Muscle of back (tissue), 11 donors: ENCODE results near the gene MDM4. TPM values are rescaled to one million over a fixed set of nuclear protein-coding genes. Genes with fewer than 3 reads are reported as not detected.
A peak's percentile ranks its signal among the peaks of the same experiment; 100 is the strongest.
"Not testable (repeated sequence)": the region's sequence is repeated elsewhere in the genome, so short reads cannot be mapped to it uniquely, and the experiment has no call there.

Source experiments
- DNase-seq, 3 donors: peaks; one replicate each; pipeline versions ENCODE4 v3.0.0 to v3.0.0-alpha.2; 2013
- polyA plus RNA-seq, 10 donors: library from polyadenylated mRNA; unstranded; fragments of 120-200 nt; gene quantifications; one replicate each; pipeline ENCODE4 v1.2.1, GENCODE V29; 2013; ENCODE audit not compliant: insufficient read length in 10 of 10

Gene MDM4
- polyA plus RNA-seq, 10 donors = 11.2 to 55.5 (median 22.1) TPM

DNA sequence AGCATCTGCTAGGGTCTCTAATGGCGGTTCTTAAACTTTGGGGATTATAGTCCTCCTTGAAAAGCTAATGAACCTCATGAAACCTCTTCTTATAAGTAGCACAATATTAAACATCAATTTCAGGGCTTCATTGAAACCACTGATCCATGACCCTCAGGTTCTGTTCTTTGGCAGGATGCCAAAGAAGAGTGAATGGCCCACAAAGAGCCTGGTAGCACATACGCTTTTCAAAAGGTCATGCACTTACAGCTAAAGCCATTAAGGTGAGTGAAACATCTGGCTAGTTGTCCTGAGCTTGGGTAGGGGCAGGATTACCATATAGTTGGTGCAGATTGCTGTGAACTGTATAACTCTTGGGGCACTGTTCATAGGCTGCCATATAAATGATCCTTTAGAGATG lies 42.3 kb downstream of the MDM4 start:
- no peak for DNase-seq

DNA sequence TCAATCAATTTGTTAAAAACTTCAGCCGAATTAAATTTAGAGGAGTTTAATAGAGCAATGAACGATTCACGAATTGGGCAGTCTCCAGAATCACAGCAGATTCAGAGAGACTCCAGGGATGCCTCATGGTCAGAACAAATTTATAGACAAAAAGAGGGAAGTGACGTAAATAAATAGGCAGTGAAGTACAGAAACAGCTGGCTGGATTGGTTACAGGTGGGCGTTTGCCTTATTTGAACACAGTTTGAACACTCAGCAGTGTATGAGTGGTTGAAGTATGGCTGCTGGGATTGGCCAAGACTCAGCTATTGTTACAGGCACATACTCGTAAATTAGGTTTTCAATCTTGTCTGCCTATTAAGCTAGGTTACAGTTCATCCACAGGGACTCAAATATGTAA lies 43.8 kb downstream of the MDM4 start:
- DNase-seq = peak in 1 of 3 donors; percentile 16

DNA sequence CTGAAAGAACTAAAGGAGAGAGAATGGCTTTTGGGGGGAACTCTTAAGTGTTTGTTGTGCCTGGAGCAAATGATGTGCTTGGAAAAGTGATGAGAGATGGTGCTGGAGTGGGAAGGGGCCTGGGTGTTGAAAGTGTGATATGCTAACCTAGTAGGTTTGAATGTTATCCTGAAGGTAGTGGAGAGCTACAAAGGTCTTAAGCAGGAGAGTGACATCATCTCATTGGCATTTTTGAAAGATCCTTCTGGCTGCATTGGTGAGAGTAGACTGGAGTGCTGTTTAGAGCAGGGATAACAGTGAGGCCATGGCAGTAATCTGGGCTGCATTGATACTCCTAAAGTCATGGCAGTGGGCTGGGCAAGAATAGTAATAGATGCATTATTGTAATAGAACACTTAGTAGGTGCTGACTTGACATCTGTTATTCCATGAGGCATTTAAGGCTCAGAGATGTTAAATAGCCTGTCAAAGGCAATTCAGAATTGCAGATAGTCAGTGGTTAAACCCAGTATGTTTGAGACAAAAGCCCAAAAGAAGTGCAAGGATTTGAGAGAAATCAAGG lies 44.5 kb downstream of the MDM4 start:
- DNase-seq = no peak

DNA sequence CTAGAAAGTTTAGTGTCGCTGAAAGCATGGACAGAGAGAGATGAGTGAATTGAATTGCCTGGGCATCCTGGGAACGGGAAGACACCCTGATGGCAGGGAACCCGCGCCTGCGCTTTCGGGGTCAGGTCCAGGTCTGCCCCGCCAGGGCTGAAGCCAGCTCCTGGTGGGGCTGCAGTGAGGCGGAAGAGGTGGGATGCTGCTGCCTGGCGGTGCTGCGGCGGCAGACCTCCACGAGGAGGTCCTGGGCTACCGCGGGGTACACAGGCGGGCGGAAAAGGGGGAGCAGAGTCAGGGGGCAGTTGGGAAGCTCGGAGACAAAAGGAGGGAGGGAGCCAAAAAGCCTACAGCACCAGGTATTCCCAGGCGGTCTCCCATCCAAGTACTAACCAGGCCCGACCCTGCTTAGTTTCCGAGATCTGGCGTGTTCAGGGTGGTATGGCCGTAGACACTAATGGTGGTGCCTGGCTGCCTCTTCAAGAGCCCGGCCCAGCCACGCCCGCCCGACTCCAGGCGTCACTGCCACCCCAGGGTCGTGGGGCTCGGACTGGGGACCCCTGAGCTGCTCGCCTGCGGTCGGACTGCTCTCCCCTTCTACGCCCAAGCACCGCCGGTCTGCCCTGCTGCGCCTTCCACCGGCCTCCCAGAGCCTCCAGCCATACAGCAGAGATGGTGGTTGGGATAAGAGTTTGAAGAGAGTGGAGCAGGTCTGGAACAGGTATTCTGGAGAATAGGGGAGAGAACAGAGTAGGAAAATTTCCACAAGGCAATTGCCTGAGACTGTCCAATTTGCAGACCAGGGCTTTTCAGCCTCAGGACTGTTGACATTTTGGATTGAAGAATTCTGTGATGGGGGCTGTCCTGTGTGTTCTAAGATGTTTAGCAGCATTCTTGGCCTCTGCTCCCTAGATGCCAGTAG lies 46.1 kb downstream of the MDM4 start:
- DNase-seq = no peak

DNA sequence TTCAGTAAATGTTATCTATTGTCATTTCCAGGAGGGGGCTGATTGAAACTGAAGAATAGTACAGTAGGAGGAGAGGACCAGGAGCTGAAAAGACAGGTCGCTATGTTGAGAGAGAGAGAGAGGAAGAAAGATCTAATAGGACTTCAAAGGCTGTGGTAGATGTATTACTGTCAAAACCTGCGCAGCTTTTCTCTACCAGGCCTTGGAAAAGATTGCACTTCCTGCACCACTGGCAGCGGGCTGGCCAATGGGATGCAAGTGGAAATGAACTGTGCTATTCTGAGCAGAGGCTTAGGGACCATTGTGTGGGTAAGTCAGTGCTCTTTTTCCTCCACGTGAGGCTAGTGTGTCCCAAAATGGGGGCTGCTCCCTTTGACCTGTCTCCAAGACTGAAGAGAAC lies 47.1 kb downstream of the MDM4 start:
- no peak for DNase-seq

DNA sequence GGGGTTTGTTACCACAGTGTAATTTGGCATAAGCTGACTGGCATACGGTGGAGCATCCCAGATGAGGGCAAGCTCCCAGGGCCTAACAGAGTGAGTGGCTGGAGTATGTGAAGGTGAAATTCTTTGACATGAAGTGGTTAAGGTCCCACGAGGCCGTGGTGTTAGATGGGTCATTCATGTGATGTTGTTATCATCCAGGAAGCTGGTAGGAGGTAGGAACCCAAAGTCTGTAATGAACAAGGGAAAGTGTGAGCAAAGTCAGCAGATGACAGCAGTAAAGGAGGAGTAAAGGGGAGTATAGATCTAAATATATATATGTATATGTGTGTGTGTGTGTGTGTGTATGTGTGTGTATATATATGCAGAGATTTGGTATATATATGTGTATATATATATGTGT lies 47.6 kb downstream of the MDM4 start:
- DNase-seq = no peak

DNA sequence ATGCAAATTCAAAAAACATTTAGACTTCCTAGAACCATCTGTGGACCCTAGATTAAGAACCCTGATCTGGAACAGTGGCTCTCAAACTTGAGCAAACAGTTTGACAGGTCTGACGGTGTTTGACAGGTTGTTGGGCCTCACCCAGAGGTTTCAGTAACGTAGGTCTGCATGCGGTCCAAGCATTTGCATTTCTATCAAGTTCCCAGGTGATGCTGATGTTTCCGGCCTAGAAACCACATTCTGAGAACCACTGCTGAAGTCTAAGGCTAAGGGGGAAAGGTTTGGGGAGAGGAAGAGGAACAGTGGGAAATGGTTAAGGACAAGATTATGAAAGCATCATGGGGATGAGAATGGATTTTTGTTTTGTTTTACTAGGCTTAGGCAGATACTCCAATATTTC lies 48.6 kb downstream of the MDM4 start:
- DNase-seq = no peak

DNA sequence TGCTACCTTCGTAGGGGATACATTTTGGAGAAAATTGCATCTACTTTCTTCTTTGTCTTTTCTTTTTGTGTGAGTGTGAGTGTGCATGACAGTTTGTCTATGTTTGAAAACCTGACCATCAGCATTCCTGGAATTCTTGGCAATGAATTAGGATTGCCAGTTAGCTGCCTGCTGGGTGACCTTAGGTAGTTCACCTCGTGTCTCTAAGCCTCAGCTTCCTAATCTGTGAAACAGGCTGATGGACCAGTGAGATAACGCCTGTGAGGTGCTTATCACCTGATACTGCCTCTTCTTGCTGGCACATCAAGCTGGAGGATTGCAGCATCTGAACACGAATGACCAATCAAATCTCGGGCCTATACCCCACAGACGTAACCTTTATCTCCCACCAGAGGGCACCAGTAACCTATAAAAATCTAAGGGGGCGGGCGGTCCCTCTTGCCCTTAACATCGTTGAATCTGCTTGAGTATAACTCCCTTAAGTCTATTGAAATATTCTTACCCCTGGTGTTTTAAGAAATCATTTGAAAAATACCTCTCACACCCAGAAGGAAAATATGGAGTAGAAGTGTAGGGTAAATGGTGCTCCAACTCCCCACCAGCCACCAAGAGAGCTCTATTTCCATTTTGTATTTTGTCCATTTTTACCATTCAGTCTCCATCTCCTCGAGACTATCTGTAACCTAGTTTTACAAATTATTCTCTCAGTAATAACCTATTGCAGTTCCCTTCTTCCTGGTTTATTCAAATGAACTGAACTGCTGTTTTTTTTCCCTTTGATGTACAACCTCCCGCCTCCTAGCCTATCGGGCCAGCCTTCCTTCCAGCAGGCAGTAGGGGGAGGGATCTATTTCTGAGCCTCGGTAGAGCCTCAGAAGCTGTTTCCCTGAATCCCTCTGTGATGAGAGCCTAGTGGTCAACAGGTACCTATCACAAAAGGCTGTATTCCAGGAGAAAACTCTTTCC lies 49.7 kb downstream of the MDM4 start:
- DNase-seq = peak; percentile 57 to 75 (median 59)

DNA sequence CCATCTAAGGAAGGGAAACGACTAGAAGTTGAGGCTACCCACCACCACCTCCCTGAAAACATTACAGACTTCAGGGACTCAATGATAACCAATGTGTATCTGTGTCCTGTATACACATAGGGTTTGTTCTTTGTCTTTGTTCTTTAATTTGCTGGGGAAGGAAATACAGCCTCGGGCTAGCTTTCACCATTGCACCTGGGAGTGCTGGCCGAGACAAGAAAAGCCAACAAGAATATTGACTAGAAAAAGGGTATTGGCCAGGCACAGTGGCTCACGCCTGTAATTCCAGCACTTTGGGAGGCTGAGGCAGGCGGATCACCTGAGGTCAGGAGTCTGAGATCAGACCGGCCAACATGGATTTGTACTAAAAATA lies 50.4 kb downstream of the MDM4 start:
- DNase-seq = no peak

DNA sequence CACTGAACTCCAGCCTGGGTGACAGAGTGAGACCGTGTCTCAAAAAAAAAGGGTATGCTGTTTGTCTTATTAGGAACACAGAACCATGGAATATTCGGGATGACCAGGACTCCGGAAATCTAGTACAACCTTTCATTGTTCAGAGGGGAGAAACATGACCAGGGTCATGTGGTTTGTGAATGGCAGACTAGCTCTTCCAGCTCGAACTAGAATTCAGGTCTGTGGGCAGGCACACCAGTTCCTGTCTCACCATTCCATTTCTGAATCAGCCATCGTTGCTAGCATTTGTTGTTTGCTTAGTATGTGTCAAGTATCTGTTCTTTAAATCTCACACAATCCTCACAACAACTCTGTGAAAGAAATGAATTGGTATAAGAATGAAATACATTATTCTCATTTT lies 50.9 kb downstream of the MDM4 start:
- no peak for DNase-seq

DNA sequence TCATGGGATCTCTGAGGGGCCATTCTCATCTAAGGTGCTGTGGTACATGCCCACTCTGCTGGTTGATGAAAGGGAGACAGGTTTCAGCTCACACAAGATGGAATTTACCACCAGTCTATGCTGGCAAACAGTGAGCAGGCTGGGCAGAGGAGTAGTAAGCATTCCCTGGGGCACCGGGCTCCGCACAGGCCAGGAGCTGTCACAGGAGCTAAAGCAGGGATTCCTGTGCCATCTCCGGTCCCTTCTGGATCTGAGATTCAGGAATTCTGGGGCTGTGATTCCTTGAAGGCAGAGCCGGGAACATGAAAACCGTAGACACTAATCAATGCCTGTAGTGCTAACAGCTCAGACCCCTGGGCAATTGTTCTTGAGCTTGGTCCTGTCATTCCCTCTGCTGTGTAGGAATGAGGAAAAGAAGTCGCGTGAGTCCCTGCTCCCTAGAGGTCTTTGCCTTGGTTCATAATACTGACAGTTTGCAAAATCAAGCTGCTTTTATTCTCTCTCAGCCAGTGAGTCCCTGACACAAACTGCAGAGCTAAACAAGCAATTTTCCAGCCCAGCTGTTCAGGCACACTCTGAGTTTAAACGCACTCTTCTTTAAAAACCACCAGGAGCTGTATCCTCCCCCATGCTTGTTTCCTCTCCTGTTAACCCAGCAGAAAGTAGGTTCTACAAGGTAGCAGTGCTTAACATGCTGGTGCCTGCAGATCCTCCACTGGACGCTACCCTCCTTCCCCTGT lies 52.5 kb downstream of the MDM4 start:
- no peak for DNase-seq

DNA sequence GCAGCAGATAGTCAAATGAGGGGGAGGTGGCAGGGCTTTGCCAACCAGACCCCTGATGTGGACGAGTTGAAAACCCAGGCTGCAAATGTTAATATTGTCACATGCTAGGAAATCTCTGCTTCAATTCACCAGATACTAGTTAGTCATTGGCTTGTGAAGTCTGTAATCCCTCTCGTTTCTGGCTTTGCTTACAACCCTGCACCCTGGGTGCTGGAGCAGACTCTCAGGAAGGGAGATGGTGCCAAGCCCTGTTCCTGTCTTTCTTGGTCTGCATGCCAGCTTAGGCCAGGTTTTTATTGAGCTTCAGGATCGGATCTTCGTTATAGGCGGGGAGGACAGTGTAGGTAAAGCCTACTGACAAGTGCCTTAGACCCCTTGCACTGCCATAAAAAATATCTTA lies 53.3 kb downstream of the MDM4 start:
- DNase-seq = no peak

DNA sequence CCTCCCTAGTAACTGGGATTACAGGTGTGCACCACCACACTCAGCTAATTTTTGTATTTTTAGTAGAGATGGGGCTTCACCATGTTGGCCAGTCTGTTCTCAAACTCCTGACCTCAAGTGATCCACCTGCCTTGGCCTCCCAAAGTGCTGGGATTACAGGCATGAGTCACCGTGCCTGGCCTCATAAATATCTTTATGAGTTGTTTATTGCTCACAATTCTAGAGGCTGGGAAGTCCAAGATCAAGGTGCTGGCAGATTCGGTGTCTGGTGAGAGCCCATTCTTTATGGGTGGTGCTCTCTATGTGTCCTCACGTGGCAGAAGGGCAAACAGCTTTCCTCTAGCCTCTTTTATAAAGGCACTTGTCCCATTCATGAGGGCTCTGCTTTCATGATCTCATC lies 53.8 kb downstream of the MDM4 start:
- DNase-seq = not testable (repeated sequence)

DNA sequence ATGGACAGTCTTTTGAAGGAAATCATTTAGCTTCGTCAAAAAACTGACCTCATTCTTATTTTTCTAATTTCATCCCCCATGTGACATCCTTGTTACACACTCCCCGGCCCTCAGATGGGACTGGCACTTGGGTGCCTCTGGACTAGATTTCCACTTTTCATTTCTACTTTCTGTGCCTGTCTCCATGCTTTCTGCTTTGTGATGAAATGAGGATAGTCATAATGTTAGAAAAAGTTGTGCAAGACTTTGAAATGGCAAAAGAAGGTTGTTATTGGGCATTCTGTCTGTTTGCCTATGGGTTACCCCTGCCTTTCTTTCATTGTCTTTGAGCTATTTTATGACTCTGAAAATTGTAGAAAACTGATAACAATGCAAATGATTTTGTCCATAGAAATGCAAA lies 54.9 kb downstream of the MDM4 start:
- DNase-seq = no peak

DNA sequence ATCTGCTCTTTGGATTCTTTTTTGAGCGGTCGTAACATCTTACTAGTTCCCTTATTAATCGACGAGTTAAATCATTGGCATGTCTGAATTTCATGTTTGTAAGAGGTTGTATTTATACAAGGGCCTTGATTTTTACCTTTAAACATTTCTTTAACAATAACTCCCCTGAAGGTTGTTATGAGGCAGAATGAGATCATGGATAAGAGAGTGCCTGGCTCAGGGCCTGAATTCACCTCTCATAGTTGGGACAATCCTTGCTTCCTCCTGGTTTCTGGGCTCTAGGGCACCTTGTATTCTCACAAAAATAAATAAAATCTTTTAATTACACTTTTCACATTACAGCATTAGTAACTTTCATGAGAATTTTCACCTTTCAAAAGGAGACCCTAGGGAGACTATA lies 55.4 kb downstream of the MDM4 start:
- no peak for DNase-seq

DNA sequence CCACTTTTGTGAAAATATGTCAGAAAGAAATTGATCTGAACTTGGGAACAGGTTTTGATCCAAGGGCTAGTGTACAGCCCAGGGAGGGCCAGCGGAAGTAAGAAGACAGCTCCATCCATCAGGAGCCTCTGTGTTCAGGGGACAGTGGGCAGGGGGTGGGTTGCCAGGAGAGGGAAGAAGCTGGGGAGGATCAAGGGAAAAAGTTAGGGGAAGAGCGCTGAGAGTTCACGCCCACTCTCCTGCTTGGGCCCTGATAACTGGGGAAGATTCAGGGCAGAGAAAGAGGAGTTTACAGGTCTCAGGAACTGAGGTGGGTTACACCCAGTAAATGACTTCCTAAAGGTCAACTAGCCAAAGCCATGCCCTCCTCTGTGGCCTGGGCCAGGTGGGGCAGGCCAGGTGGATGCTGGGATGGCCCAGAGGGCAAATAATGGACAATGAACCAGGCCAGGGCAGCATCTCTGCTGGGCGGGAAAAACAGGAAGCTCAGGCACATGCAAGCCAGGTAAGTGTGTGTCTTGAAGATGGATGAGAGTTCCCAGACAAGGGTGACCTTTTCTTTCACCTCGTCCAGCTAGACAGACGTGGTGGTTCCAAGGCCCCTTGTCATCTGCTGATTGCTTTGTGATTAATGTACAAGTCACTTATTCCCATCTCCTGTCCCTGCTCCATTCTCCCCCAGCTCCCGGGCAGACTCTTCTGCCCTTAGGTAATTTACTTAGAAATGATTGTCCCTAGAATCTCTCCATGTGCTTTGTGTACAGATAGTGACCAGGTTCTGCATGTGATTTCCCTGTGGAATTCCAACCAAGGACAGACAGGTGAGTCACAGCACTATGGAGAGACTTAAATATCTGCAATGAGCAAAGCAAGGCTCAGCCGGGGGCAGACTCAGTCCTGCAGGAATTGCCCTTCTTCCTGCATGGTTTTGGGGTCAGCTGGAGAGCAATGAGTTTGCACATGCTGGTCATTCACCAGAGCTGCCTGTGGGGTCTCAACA lies 57.0 kb downstream of the MDM4 start:
- no peak for DNase-seq

DNA sequence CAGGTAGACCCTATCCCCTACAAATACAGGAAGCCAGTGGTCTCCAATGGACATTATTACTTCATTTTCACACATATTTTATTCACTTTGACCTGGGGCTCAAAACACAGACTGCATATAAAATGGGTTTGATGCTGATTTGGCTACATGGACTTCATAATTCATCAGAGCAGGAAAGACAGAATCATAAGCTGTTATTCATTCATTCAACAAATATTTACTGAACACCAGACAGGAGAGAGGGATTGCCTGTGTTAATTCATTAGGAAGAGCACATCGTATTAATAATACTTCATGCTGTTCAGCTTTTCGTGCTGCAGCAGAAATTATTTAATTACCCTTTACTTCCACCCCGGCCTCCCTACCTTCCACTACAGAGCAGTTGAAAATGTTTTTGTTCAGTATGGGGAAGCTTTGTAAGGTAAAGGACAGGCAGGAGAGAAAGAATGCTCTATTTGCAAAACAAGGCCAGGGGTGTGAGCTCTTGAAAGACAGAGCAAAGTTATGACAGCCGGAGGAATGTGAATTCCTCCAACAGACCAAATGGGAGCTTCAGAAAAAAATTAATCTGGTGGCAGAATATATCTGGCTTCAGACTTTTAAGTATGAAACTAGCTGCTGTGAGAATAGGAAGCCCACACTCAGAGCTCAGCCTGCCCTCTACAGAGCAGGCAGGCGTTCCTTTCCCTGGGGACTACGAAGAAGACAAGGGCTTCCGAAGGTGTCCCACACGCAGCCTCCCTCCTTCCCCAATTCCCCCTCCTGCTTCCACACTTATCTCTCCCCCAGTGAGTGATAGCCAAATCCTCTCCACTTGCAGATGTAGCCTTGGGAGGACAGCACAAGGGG lies 58.0 kb downstream of the MDM4 start:
- no peak for DNase-seq

DNA sequence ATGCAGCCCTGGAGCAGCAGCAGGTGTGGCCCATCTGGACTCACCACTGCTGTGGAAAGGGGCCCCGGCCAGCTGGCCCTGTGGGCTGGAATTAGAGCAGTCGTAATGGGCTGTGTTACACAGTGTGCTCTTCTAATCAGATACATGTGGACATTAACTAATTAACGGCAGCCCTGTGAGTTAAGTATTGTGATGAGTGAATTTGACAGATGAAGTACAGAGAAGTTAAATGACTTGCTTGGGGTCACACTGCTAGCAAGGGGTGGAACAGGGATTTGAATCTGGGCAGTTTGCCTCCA lies 58.6 kb downstream of the MDM4 start:
- DNase-seq = peak in 1 of 3 donors; percentile 74
